ENCODE measurements around the gene CSNK1A1L.
"Not testable (repeated sequence)": the region's sequence is repeated elsewhere in the genome, so short reads cannot be mapped to it uniquely, and the experiment has no call there.

Gene CSNK1A1L

GRCh38 chr13:37068962-37069361 is 36.5 kb downstream of the CSNK1A1L start:
- H3K27me3 ChIP-seq (ENCODE audit: low read depth), result no peaks in the 10 kb centered on the region
- no peak overlapping the region for H3K4me3 ChIP-seq
- no peaks in the 10 kb centered on the region for H3K4me1 ChIP-seq
- in situ Hi-C loops (cut with MboI; ENCODE audit: low sequenced_read_pairs), result no loop called here
- no peaks in the 10 kb centered on the region for H3K9me3 ChIP-seq
- no peak for DNase-seq (ENCODE audit: low spot score in 2 of 2)
- no peaks in the 10 kb centered on the region for H3K36me3 ChIP-seq (replicated peaks)

- Histone ChIP-seq H3K27me3 (ENCODE audit: low read depth) (no peaks in the 10 kb centered on the region), H3K4me1 (no peaks in the 10 kb centered on the region), H3K36me3 (replicated peaks) (no peaks in the 10 kb centered on the region), H3K4me3 (no peak overlapping the region), H3K9me3 (no peaks in the 10 kb centered on the region)
- in situ Hi-C loops (cut with MboI; ENCODE audit: low sequenced_read_pairs), result no loop called here
- DNase-seq (ENCODE audit: low spot score in 2 of 2), result no peak
These were observed 37.6 kb downstream of the CSNK1A1L start for GRCh38 chr13:37067874-37068273.

GRCh38 chr13:37065890-37066526 is 39.5 kb downstream of the CSNK1A1L start:
- in situ Hi-C loops (cut with MboI; ENCODE audit: low sequenced_read_pairs), result no loop called here
- Histone ChIP-seq H3K4me1 (no peaks in the 10 kb centered on the region), H3K9me3 (no peaks in the 10 kb centered on the region), H3K4me3 (no peak overlapping the region), H3K27me3 (ENCODE audit: low read depth) (no peaks in the 10 kb centered on the region), H3K36me3 (replicated peaks) (no peaks in the 10 kb centered on the region)
- DNase-seq (ENCODE audit: low spot score in 2 of 2), result no peak

DNA sequence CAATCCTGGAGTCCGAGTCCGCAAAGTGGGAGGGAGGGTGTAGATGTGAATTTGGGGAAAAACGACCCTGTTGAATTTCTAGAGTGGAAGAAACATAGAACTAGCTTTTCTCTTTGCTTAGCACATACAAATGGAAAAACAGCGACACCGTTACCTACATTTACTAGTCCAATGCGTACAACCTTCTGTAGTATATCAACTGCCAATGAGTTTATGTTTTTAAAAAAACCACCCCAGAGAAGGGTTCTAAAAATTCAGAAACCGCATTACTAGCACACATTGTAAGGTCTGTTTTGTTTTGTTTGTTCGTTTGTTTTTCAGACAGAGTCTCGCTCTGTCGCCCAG is 45.6 kb downstream of the CSNK1A1L start:
- H3K9me3 ChIP-seq, result no peaks in the 10 kb centered on the region
- in situ Hi-C loops (cut with MboI; ENCODE audit: low sequenced_read_pairs), result no loop called here
- H3K36me3 ChIP-seq (replicated peaks), result peaks cover 7% of the 10 kb centered on the region; the same call in 1 of the 2 replicates
- H3K4me1 ChIP-seq, result no peaks in the 10 kb centered on the region
- no peaks in the 10 kb centered on the region for H3K27me3 ChIP-seq (ENCODE audit: low read depth)
- H3K4me3 ChIP-seq, result peak overlapping the region; percentile 72
- no peak for DNase-seq (ENCODE audit: low spot score in 2 of 2)

- Histone ChIP-seq H3K9me3 (no peaks in the 10 kb centered on the region), H3K4me1 (no peaks in the 10 kb centered on the region), H3K36me3 (replicated peaks) (peaks cover 7% of the 10 kb centered on the region; the same call in 1 of the 2 replicates), H3K4me3 (peak within 1 kb of the TSS; percentile 72), H3K27me3 (ENCODE audit: low read depth) (no peaks in the 10 kb centered on the region)
- in situ Hi-C loops (cut with MboI; ENCODE audit: low sequenced_read_pairs), result no loop called here
- DNase-seq (ENCODE audit: low spot score in 2 of 2), result peak; percentile 86 to 97
These were observed 46.3 kb downstream of the CSNK1A1L start, which contains the start of gene SUPT20H for GRCh38 chr13:37058910-37059847. SUPT20H (minus strand) TSS chr13:37059688; CDS start chr13:37051490, 8,198 bp downstream.

- H3K27me3 ChIP-seq (ENCODE audit: low read depth); DNase-seq (ENCODE audit: low spot score in 2 of 2); H3K36me3 ChIP-seq (replicated peaks); H3K9me3 ChIP-seq; H3K4me1 ChIP-seq; in situ Hi-C loops (cut with MboI; ENCODE audit: low sequenced_read_pairs); H3K4me3 ChIP-seq: not testable (repeated sequence)
These were observed 49.2 kb downstream of the CSNK1A1L start for GRCh38 chr13:37056228-37056627.
